Cortex of kidney (tissue), 1 donor: ENCODE measurements around the gene GLMN.

ENCODE experiments used
- DNase-seq: peaks from one replicate; lab custom pipeline; 2025; lab: John Stamatoyannopoulos, UW

GLMN gene, protein sequence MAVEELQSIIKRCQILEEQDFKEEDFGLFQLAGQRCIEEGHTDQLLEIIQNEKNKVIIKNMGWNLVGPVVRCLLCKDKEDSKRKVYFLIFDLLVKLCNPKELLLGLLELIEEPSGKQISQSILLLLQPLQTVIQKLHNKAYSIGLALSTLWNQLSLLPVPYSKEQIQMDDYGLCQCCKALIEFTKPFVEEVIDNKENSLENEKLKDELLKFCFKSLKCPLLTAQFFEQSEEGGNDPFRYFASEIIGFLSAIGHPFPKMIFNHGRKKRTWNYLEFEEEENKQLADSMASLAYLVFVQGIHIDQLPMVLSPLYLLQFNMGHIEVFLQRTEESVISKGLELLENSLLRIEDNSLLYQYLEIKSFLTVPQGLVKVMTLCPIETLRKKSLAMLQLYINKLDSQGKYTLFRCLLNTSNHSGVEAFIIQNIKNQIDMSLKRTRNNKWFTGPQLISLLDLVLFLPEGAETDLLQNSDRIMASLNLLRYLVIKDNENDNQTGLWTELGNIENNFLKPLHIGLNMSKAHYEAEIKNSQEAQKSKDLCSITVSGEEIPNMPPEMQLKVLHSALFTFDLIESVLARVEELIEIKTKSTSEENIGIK

GRCh38 chr1:92298573-92299476, at the start of gene GLMN, which contains the start of gene RPAP2:
GLMN (minus strand) TSS chr1:92298987; CDS start chr1:92297999, 988 bp downstream.
RPAP2 (plus strand) TSS chr1:92299059; CDS start chr1:92299074, 15 bp downstream.
- no peak for DNase-seq

DNA sequence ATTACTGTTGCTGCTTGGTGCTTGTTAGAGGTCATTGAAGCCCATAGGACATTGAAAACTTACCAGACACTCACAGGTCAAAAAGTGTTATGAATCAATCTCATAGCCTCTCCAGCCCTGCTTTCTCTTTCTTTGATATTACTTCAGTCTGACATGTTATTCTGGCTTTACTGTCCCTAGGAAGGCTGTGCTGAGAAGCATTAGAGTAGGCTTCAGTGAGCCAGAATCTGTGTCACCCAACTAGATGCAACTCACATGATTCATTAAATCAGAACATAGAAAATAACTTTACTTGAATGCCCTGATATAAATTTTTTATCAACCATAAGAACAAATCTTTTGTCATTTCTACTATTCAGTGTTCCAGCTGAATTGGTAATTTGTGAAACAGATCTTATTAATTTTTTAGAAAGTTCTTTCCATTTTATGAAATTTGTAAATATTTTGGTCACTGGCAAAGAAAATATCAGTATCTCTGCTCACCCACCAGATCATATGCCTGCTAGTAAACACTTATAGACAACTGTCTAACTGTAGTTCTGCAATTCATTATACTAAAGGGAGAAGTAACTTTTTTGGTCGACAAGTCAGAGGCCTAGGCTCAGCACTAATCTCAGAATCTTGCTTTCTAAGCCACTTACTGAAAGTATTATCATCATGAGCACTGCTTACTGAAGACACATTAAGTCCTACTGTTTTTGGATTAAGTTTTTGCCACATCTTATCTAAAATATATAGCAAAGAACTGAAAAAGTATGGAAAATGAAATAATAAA, 48.3 kb upstream of the GLMN start:
- DNase-seq, result no peak

DNA sequence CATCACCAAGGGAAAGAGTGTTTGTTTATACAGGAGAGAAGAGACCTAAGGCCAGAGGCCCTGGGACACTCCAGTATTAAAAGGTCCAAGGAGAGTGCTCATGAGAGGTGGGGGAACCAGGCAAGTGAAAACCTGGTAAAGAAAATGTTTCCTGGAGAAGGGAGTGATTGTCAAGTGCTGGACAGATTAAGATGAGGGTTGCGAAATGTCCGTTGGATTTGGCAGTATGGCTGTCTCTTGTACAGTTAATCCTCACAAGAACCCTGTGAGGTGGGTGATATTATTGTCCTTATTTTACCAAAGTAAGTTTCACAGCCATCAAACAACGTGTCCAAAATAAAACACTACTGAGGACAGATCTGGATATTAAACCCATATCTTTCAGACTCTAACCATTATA, 44.3 kb upstream of the GLMN start:
- no peak for DNase-seq

DNA sequence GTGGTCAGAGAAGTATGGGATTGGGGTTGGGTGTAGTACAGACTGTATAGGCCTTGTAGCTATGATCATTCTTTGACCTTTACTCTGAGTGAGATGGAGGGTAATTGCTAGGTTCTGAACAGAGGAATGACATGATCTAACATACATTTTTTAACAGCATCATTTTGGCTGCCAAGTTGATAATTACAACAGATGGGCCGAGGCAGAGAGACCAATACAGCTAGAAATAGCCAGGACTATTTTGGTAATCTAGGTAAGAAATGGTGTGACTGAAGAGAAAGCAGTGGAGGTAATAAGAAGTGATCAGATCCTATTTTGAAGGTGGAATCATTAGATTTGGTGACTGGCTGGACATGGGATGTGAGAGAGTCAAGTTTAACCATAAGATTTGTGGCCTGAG, 43.6 kb upstream of the GLMN start:
- DNase-seq, result no peak

DNA sequence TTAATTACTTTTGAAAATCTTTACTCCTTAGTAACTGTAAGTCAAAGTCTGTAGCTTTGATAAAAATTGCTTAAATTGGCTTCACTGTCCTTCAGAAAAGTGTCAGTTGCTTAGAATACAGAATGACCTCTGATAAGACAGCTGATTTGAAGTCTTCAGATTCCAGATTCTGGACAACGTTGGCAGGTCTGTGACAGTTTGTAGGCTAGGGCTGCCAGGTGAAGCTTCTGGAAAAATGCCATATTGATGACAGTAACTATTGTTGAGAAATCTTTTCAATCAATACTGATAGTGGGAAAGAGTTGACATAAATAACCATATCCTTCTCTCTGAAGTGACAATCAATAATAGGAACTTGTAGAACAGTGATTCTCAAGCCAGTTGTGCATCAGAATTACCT, 41.4 kb upstream of the GLMN start:
- DNase-seq, result no peak

DNA sequence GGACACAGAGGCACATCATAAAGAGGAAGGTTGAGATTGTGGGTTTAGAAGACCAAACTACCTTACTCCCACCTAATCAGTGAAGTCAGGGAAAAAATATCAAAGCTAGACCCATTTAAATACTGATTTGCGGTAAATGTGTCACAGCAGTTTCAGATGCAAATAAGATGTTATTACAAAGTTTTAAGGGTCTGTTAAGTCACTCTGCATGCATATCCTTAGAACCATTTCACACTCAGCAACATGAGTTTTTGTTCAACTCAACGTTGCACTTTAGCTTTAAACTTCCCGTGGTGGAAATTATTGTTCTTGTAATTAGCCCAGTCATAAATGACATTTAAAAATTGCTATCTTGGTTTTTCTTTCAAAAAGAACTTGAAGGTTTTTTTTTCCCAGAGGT, 34.9 kb upstream of the GLMN start:
- no peak for DNase-seq

DNA sequence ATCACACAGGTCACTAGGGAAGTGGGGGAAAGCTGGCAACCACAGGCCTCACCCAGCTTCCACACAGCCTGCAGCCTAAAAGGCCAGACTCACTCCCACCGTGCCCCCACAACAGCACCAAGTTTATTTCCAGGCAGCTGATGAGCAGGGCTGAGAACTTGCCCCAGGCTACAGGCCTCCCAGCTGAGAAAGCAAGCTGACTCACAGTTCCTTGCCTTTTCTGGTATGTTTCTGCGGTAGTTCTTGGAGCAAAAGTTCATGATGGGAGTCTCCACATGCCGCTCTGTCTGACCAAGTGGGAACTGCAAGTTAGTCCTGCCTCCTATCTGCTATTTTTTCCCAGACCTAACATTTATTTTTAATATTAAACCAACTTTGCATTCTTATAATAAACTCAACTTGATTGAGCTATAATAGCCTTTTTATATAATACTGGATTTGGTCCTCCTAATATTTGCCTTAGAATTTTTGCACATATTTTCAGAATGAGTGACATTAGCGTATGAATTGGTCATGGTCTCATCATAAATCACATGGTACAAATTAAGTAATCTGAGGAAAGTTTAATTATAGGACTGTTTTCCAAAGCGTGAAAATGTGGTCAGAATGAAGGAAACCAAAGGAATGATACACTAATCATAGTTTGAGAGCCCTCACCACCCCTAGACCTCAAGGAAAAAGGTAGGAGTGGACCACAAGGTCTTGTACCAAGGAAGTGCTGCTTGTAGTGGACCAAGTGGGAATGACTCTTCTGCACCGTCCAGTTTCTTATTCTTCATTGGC, 30.8 kb upstream of the GLMN start:
- no peak for DNase-seq

- no peak for DNase-seq
Measured at GRCh38 chr1:92327794-92328193, 29.0 kb upstream of the GLMN start.

DNA sequence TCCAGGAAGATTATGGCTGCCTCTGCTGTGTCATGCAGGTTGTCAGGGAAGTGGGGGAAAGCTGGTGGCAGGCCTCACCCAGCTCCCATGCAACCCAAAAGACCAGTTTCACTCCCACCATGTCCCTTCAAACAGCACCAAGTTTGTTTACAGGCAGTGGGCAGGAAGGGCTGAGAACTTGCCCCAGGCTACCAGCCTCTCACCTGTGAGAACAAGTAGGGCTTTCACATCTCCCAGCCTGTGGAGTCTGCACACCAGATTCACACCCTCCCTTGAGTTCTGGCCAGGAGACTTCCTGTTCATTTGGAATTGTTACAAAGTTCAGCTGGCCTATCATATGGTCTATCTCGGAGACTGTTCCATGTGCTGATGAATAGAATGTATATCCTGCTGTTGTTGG, 27.9 kb upstream of the GLMN start:
- DNase-seq, result no peak

DNA sequence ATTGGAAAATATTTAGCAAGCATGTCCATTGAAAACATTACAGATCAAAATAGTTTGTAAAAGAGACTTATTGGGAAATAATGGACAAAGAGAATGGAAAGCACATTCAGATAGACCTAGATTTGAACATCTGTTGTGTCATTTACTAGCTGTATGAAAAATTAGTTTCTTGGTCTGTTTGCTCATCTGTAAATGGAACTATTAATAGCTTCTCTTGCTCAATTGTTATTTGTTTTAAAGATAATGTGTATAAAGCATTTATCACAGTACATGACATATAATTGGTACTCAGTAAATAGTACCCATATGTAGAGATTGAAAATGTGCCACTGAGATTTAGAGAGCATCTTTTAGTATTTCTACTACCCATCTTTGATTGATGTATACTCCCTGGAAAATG, 26.0 kb upstream of the GLMN start:
- DNase-seq, result no peak

GRCh38 chr1:92323473-92324453, 25.0 kb upstream of the GLMN start:
- no peak for DNase-seq

DNA sequence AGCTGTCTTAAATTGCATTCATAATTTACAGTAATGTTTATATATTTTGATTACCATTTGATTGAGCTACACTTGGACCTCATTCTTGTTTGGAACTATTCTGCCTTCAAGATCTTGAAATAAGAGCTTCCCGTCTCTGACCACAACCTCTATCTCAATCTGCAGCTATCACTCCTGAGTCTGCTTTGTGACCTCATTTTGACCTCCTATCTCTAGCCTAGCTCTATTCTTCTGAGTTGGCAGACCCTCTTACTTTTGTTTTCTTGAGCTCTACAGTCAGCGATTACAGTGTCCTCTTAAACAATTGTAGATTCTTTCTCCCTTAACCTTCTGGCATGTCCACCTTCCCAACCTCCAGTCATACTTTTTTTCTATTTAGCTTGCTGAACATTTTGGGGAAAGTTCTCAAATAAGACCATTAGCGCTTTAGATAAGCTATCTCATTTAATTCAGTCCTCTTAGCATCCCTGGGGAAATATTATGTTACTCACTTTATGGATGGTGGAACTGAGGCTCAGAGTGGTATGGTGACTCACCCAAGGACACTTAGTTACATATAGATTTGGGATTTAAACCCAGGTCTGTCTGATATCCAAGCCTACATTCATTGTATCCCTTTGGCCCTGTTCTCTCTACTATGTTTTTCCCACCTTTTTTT, 19.2 kb upstream of the GLMN start:
- DNase-seq, result no peak

- no peak for DNase-seq
Measured at GRCh38 chr1:92315766-92316599, 17.2 kb upstream of the GLMN start.

DNA sequence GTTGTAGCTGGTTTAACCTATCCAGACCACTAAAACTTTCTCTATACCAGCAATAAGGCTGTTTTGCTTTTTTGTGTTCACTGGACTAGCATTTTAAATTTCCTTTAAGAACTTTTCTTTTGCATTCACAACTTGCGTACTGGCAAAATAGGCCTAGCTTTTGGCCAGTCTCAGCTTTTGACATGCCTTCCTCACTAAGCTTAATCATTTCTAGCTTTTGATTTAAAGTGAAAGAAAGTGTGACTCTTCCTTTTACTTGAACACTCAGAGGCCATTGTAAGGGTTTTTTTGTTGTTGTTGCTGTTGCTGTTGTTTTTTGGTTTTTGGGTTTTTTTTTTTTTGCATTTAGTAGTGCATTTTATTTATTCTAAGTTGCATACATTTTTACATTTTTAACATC, 15.2 kb upstream of the GLMN start:
- DNase-seq, result no peak

GRCh38 chr1:92310185-92310597, 11.4 kb upstream of the GLMN start:
- no peak for DNase-seq

DNA sequence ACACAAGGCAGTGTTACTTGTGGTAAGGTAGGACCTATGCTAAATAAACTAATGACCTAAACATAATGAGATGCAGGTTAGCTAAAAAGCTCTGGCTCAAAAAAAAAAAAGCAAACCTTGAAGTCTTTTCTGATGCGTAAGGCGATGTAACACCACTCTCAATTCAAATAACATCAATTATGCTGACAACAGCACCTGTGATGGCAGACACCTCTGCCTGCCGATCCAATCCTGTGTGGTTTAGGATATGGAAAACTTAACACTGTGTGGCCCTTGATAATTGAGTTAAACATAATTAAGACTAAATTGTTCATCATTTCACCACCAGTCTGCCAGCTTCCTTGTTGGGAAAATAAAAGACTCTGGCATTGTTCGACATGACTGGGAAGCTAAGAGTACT, 9.2 kb upstream of the GLMN start:
- no peak for DNase-seq

DNA sequence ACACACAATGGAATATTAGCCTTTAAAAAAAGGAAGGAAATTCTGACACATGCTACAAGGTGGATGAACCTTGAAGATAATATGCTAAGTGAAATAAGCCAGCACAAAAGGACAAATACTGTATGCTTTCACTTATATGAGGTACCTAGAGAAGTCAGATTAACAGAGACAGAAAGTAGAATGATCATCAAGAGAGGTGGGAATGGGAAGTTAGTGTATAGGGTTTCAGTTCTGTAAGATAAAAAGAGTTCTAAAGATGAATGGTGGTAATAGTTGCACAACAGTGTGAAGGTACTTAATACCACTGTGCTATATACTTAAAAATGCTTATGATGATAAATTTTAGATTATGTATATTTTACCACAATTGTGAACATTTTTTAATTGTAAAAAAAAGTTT, 7.2 kb upstream of the GLMN start:
- no peak for DNase-seq

DNA sequence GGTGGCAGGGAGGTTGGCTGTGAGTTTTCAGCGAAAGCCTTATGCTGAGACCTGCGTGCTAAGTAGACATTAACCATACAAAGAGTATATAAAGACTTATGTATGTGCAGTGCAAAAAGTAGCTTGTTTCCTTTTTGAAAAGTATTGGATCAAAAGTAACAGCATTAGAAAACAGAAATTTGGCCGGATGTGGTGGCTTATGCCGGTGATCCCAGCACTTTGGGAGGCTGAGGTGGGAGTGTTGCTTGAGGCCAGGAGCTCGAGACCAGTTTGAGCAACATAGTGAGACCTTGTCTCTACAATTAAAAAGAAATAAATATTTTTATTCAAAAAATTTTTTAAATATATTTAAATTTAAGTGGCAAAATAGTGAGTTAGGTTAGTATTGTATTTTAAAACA, 2.2 kb upstream of the GLMN start:
- DNase-seq, result no peak
